ENCODE measurements around the gene RAD51B. TPM values are rescaled to one million over a fixed set of nuclear protein-coding genes. Genes with fewer than 3 reads are reported as not detected.
"Not testable (repeated sequence)": the region's sequence is repeated elsewhere in the genome, so short reads cannot be mapped to it uniquely, and the experiment has no call there.

The RAD51B gene
- total RNA-seq, 1 experiment from 2014 or later = 8.5 TPM

DNA sequence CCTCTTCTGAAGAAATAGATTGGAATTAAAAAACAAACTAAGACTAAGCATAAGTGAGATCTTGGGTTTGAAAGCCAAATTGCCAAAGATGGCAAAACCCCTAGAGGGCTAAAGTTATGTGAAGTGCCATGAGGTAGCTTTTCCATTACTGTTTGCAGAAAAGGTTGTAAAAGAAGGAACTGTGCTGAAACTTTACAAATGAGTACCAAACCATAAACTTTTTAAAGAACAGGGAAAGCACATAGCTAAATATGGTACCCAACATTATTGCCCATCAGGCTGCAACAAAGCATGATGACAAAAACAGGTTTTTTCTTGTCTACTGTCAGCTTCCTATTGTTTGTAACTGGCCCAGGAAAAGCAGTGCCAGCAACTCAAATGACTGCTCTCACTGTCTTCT, 224.2 kb downstream of the RAD51B start:
- no peak overlapping the region for H3K4me3 ChIP-seq (ENCODE audit: low read depth in 2 of 2, low read length in 2 of 2)
- no peak for TF ChIP-seq SIN3A (IDR thresholded peaks at IDR 0.05; ENCODE audit: borderline replicate concordance, insufficient read depth, low read depth, low read length)
- no peak for TF ChIP-seq POLR2AphosphoS5 (IDR thresholded peaks at IDR 0.05; ENCODE audit: low read depth, low read length)
- TF ChIP-seq, protein P1, sequence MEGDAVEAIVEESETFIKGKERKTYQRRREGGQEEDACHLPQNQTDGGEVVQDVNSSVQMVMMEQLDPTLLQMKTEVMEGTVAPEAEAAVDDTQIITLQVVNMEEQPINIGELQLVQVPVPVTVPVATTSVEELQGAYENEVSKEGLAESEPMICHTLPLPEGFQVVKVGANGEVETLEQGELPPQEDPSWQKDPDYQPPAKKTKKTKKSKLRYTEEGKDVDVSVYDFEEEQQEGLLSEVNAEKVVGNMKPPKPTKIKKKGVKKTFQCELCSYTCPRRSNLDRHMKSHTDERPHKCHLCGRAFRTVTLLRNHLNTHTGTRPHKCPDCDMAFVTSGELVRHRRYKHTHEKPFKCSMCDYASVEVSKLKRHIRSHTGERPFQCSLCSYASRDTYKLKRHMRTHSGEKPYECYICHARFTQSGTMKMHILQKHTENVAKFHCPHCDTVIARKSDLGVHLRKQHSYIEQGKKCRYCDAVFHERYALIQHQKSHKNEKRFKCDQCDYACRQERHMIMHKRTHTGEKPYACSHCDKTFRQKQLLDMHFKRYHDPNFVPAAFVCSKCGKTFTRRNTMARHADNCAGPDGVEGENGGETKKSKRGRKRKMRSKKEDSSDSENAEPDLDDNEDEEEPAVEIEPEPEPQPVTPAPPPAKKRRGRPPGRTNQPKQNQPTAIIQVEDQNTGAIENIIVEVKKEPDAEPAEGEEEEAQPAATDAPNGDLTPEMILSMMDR (IDR thresholded peaks at IDR 0.05) = no peak
- TF ChIP-seq, protein P2, sequence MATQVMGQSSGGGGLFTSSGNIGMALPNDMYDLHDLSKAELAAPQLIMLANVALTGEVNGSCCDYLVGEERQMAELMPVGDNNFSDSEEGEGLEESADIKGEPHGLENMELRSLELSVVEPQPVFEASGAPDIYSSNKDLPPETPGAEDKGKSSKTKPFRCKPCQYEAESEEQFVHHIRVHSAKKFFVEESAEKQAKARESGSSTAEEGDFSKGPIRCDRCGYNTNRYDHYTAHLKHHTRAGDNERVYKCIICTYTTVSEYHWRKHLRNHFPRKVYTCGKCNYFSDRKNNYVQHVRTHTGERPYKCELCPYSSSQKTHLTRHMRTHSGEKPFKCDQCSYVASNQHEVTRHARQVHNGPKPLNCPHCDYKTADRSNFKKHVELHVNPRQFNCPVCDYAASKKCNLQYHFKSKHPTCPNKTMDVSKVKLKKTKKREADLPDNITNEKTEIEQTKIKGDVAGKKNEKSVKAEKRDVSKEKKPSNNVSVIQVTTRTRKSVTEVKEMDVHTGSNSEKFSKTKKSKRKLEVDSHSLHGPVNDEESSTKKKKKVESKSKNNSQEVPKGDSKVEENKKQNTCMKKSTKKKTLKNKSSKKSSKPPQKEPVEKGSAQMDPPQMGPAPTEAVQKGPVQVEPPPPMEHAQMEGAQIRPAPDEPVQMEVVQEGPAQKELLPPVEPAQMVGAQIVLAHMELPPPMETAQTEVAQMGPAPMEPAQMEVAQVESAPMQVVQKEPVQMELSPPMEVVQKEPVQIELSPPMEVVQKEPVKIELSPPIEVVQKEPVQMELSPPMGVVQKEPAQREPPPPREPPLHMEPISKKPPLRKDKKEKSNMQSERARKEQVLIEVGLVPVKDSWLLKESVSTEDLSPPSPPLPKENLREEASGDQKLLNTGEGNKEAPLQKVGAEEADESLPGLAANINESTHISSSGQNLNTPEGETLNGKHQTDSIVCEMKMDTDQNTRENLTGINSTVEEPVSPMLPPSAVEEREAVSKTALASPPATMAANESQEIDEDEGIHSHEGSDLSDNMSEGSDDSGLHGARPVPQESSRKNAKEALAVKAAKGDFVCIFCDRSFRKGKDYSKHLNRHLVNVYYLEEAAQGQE (IDR thresholded peaks at IDR 0.05; ENCODE audit: insufficient read depth in 1 of 2, low read depth in 2 of 2, low read length in 1 of 2) = no peak
- TF ChIP-seq TCF7L2 (IDR thresholded peaks at IDR 0.05; ENCODE audit: low read depth, low read length) = no peak
- no peaks in the 10 kb centered on the region for H3K36me3 ChIP-seq (ENCODE audit: control insufficient read depth, insufficient read depth, low read length)
- ATAC-seq (no peak), DNase-seq (ENCODE audit: low read depth, low spot score) (no peak)
- H3K9me3 ChIP-seq (ENCODE audit: control insufficient read depth, insufficient read depth, low read depth, low read length) = no peaks in the 10 kb centered on the region
- H3K27me3 ChIP-seq (ENCODE audit: control insufficient read depth, insufficient read depth, low read length) = no peaks in the 10 kb centered on the region
- ChIA-PET POLR2A (no interaction called here), CTCF (no interaction called here)
- intact Hi-C loops (cut with micrococcal nuclease; ENCODE audit: unreplicated experiment) = no loop called here
- no TSS peak for BruUV-seq (replicated peaks)
- H3K4me1 ChIP-seq (ENCODE audit: control insufficient read depth, insufficient read depth, low read length) = no peaks in the 10 kb centered on the region
- in situ Hi-C loops (cut with HindIII; ENCODE audit: low pct_unique_long_range_greater_than_20kb, low sequenced_read_pairs) = no loop called here
- H3K27ac ChIP-seq (ENCODE audit: low read length) = peak overlapping the region; percentile 17; the same call in 1 of the 2 replicates

DNA sequence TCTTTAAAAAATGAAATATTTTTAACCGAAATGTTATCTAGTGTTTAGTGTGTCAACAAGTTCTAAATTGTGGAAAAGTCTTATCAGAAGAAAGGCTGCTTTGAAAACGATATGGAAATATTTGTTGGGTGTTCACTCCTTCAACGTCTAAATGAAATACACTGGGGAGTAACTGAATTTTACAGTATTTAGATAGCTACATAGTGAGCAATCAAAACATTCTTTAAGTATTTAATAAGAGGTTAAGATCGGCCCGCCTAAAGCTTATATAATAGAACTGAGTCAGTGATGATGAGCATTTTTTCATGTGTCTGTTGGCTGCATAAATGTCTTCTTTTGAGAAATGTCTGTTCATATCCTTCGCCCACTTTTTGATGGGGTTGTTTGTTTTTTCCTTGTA, 228.3 kb downstream of the RAD51B start:
- BruUV-seq (replicated peaks) = no TSS peak
- TF ChIP-seq SIN3A (IDR thresholded peaks at IDR 0.05; ENCODE audit: borderline replicate concordance, insufficient read depth, low read depth, low read length) = no peak
- ATAC-seq (no peak), DNase-seq (ENCODE audit: low read depth, low spot score) (no peak)
- ChIA-PET POLR2A (interaction anchor here (0.7 kb wide), 1 partner anchor 14 kb away, joined by 4 read pairs; no protein-coding TSS in a partner anchor), CTCF (no interaction called here)
- no peak overlapping the region for H3K4me3 ChIP-seq (ENCODE audit: low read depth in 2 of 2, low read length in 2 of 2)
- intact Hi-C loops (cut with micrococcal nuclease; ENCODE audit: unreplicated experiment) (no loop called here), in situ Hi-C loops (cut with HindIII; ENCODE audit: low pct_unique_long_range_greater_than_20kb, low sequenced_read_pairs) (no loop called here)
- H3K27ac ChIP-seq (ENCODE audit: low read length) = no peak overlapping the region
- H3K27me3 ChIP-seq (ENCODE audit: control insufficient read depth, insufficient read depth, low read length) = no peaks in the 10 kb centered on the region
- H3K36me3 ChIP-seq (ENCODE audit: control insufficient read depth, insufficient read depth, low read length) = no peaks in the 10 kb centered on the region
- no peaks in the 10 kb centered on the region for H3K9me3 ChIP-seq (ENCODE audit: control insufficient read depth, insufficient read depth, low read depth, low read length)
- no peaks in the 10 kb centered on the region for H3K4me1 ChIP-seq (ENCODE audit: control insufficient read depth, insufficient read depth, low read length)

DNA sequence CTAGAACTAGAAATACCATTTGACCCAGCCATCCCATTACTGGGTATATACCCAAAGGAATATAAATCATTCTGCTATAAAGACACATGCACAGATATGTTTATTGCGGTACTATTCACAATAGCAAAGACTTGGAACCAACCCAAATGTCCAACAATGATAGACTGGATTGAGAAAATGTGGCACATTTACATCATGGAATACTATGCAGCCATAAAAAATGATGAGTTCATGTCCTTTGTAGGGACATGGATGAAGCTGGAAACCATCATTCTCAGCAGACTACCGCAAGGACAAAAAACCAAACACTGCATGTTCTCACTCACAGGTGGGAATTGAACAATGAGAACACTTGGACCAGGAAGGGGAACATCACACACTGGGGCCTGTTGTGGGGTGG, 229.2 kb downstream of the RAD51B start:
- H3K27me3 ChIP-seq (ENCODE audit: control insufficient read depth, insufficient read depth, low read length); H3K27ac ChIP-seq (ENCODE audit: low read length); H3K4me1 ChIP-seq (ENCODE audit: control insufficient read depth, insufficient read depth, low read length); ATAC-seq; DNase-seq (ENCODE audit: low read depth, low spot score); CTCF ChIA-PET; in situ Hi-C loops (cut with HindIII; ENCODE audit: low pct_unique_long_range_greater_than_20kb, low sequenced_read_pairs); POLR2A ChIA-PET; BruUV-seq (replicated peaks); H3K36me3 ChIP-seq (ENCODE audit: control insufficient read depth, insufficient read depth, low read length); H3K4me3 ChIP-seq (ENCODE audit: low read depth in 2 of 2, low read length in 2 of 2); intact Hi-C loops (cut with micrococcal nuclease; ENCODE audit: unreplicated experiment); H3K9me3 ChIP-seq (ENCODE audit: control insufficient read depth, insufficient read depth, low read depth, low read length): not testable (repeated sequence)
